Pulmonary artery endothelial cell (primary cell): ENCODE measurements around the gene NTRK3. TPM values are rescaled to one million over a fixed set of nuclear protein-coding genes. Genes with fewer than 3 reads are reported as not detected.

Experiments
- DNase-seq: peaks from one replicate; pipeline ENCODE4 v3.0.0-alpha.2; 2011; ENCODE audit warnings: low read depth, low spot score
- total RNA-seq: library from RNA; depleted of rRNA; stranded (reverse); fragments of >200 nt; gene quantifications from 2 replicates; pipeline ENCODE4 v1.2.3, GENCODE V29; 2014

The NTRK3 gene
- total RNA-seq, 1 donor from 2014 or later: not detected

DNA sequence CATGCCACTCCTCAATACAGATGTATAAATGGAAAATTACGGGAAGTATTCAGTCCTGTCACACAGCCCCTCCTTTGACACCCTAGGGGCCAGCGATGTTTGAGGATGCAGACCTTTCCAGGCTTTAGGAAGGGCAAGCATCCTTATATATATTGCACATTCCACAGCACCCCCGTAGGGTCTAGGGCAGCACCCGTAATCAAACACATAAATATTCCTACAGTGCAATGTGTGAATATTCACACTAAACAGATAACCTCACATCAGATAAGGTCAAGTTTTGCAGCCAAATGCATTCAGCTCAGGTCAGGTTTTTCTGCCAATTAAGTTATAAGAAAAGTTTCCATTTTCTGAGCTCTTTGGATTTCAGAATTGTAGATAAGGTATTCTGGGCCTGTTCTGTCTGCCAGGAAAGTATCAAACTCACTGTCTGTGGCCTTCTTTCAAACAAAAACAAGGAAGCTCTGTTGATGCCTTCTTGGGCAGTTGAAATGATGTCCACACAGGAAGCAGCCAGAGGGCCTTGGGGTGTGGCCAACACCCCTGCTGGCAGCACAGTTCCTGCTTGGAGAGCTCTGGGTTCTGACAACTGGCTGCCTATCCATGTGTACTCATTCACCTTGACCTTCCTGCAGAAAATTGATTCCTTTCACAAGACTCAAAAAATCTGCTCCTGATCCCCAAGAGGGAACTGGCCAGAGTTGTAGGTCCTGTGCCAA, 427.0 kb downstream of the NTRK3 start:
- no peak for DNase-seq

DNA sequence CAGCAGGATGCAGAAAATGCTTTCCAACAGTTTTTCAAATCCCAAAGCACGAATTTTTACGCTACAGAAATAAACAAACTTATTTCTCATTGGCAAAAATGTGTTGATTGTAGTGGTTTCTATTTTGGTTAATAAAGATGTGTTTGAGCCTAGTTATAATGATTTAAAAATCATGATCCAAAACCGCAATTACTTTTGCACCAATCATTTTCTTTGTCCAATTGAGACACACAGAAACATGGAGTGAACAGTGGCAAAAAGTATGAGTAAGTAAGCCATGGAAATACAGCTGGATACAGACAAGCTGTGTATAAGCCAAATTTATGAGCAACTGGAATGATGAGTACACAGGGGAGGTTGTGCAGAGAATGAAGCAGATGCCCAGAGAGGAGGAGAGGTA, 427.9 kb downstream of the NTRK3 start:
- no peak for DNase-seq

GRCh38 chr15:87827131-87827530, 429.4 kb downstream of the NTRK3 start:
- DNase-seq: no peak

DNA sequence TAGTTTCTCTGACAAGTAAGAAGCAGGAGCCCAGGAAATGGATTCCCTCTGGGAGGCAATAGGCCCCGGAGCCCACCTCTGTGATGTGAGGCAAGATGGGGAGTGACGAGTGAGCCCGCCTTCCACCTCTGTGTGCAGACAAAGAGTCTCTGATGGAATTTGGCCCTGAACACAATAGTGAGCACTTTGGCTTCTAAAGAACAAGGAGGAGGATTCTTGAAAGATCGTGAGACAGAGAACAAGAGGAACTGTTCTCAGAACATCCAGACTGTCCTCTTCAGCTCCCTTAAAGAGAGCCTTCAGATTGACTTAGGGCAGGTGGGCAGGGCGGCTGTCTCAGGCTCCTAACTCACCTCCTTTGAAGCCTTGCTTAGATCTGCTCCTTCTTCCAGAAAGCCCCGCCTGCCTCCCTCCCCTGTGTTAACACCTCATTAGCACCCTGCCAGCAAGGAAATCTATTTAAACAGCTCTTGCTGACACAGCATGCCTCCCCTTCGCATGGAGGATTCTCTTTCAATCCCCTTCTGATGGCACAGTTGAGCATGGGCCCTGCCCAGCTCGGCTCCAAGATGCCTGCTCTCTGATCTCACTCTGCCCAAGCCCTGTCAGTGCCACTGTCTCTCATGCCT, 430.3 kb downstream of the NTRK3 start:
- no peak for DNase-seq

GRCh38 chr15:87818756-87819155, 437.8 kb downstream of the NTRK3 start:
- no peak for DNase-seq

DNA sequence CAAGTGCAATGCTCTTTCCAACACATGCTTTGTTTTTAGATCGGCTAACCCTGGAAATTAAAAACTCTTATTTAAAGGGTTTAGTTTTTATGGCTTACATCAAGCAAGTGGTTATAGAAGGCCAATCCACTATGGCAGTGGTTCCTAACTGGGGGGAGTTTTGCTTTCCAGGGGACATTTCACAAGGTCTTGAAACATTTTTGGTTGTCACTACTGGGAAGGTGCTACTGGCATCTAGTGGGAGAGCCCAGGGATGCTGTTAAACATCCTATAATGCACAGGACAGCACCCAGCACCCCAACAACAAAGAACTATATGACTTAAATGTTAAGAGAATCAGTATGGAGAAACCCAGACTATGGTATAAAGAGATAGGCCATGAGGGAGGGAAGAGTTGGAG, 439.0 kb downstream of the NTRK3 start:
- no peak for DNase-seq

DNA sequence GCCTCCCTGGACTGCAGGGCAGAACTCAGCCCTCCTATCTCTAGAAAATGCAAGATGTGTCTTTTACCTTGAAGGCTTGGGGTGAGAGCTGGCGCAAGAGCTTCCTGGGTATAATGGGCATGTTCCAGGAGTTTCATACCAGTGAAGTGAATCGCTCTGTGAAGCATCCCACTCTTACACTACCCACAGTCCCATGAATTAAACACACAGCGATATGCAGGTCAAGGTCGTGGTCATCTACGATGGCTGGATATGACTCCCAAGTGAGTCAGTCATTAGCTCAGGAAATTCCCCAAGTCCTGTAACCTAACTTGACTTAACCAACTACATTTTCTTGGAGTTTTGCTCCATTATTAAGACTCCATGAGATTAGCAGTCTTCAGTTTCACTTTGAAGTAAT, 439.7 kb downstream of the NTRK3 start:
- DNase-seq: peak; percentile 26

GRCh38 chr15:87816016-87816415, 440.5 kb downstream of the NTRK3 start:
- no peak for DNase-seq

Other genes with a start within 250 kb of the NTRK3 start
- gene MRPL46, start 210.6 kb upstream of the NTRK3 start, total RNA-seq: 19.7 and 19.9 TPM in 2 replicates
- 49.3 and 56.8 TPM in 2 replicates for gene MRPS11, start 211.0 kb upstream of the NTRK3 start, total RNA-seq